GM19397 (cell line): ENCODE data around the gene EPS8L2.
A peak's percentile ranks its signal among the peaks of the same experiment; 100 is the strongest.
"Not testable (repeated sequence)": the region's sequence is repeated elsewhere in the genome, so short reads cannot be mapped to it uniquely, and the experiment has no call there.

Experiments used
- ATAC-seq: cut with Tn5 transposase; IDR thresholded peaks from one replicate; pipeline ENCODE4 v1.9.1; 2021; ENCODE audit warnings: mild to moderate bottlenecking, moderate library complexity; ENCODE audit not compliant: unreplicated experiment

The EPS8L2 gene

DNA sequence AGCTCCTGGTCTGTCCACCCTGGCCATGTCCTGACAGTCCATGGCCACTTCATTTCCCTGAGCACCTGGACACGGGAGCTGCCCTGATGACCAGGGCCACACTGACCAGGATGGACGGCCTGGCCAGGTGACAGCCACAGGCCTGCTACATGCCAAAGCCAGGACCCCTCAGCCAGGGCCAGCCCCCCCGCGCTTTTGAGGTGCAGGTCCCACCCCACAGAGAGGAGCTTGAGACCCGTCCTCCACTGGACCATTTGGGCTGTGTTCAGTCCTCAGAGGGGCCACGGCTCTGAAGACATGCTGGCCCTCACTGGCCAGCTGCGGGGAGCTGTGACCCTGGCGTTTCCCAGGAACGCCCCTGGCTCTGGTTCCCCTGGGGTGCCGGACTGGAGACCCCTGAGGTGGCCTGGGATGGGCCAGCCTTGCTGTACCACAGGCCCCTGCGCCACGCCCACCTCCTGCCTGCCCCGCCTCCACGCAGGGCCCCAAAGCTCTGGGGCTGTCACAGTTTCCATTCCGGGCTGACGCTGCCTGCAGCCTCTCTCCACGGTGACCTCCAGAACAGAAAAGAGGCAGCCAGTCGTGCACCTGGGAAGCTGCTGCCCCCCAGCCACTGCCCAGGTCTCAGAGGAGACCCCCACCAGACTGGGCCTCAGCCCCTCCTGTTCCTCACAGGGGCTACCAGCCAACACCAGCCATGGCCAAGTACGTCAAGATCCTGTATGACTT, 18.2 kb downstream of the EPS8L2 start:
- no peak for ATAC-seq

DNA sequence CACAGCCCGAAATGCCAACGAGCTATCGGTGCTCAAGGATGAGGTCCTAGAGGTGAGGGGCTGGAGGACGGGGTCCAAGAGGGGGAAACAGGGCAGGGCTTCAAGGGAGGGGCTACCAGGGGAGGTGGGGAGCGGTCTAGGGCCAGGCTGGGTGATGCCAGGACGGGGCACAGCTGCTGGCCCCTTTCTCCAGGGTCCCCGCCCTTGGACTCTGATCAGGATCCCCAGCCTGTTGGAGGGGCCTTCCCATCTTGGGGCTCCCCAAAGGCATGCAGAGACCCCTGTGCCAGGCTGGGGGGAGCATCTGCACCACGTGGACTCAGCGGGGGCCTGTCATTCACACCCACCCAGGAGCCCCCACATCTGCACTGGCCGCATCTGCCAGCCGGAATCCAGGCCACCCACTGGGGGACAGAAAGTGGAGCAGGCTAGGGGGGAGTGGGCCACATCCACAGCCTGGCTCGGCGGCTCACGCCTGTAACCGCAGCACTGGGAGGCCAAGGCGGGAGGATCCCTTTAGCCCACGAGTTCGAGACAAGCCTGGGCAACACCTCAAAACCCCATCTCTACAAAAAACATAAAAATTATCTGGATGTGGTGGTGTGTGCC, 18.9 kb downstream of the EPS8L2 start:
- no peak for ATAC-seq

- no peak for ATAC-seq
Measured at GRCh38 chr11:725624-726202, 19.7 kb downstream of the EPS8L2 start.

GRCh38 chr11:726278-727220, 20.5 kb downstream of the EPS8L2 start:
- no peak for ATAC-seq

DNA sequence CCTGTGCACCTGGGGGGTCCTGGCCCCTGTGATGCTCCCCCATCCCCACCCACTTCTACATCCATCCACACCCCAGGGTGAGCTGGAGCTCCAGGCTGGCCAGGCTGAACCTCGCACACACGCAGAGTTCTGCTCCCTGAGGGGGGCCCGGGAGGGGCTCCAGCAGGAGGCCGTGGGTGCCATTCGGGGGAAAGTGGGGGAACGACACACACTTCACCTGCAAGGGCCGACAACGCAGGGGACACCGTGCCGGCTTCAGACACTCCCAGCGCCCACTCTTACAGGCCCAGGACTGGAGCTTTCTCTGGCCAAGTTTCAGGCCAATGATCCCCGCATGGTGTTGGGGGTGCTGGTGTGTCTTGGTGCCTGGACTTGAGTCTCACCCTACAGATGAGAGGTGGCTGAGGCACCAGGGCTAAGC, 21.3 kb downstream of the EPS8L2 start:
- ATAC-seq = no peak

DNA sequence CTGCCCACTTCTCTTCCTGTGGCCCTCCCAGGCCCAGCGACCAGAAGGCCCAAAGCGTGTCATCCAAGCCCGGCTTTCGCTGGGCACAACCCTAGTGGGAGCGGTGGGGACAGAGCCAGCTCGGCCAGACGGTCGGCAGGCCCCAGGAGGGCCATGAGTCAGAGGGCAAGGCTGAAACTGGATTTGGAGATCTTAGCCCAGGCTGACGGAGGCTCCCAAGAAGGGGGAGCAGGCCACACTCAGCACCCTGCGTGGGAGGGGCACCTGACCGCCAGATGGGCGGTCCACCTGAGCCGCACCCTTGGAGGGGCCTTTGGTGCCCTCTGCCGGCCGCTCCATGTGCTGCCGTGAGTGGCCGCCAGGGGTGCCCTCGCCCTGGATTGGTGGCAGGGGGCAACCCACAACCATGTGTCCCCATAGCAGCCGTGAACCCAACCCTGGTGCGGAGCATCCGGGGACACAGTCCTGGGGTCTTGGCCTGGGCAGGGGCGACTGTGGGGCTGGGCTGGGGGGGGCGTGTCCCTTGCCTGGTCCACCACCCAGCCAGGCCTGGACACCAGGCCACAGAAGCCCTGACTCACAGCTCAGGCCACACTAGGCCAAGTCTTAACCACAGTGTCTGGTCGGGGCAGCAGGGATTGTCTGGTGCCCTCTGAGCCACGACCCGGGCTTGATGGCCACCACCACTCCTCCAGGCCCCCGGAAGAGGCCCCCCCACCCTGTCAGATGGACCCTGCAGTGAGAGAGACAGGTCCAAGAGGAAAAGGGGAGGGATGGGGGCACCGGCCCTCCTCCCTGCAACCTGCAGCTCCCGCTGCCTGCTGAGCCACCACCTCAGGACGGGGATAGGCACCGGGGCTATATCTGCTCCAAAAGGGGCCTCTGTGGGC, 22.1 kb downstream of the EPS8L2 start:
- ATAC-seq = peak; percentile 50

- no peak for ATAC-seq
Measured at GRCh38 chr11:728901-729491, 23.0 kb downstream of the EPS8L2 start.

GRCh38 chr11:729492-730074, 23.6 kb downstream of the EPS8L2 start:
- no peak for ATAC-seq

DNA sequence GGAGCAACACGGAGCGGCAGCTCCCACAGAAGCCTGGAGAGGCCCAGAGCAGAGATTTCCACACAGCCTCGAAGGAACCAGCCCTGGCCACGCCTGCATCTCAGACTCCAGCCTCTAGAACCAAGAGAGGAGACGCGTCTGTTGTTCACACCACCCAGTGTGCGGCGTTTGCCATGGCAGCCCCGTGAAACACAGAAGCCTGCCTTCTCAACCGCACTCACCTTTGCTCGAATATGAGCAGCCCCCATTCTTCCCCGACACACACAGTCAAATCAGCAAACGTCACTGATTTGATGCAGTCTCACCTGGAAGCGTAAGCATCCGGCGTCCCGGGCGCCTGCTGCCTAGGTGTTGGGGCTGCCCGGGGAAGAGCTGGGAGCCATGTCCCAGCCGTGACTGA, 27.0 kb downstream of the EPS8L2 start:
- ATAC-seq = no peak

DNA sequence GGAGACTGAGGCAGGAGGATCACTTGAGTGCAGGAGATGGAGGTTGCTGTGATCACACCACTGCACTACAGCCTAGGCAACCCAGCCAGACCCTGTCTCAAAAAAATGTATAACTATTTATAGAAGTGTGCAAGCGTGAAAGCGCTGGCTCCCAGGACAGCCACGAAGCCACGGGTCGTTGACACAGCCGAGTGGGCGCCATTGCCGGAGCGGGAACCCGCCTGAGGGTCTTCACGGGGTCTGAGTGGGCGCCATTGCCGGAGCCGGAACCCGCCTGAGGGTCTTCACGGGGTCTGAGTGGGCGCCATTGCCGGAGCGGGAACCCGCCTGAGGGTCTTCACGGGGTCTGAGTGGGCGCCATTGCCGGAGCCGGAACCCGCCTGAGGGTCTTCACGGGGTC, 28.5 kb downstream of the EPS8L2 start:
- not testable (repeated sequence) for ATAC-seq

DNA sequence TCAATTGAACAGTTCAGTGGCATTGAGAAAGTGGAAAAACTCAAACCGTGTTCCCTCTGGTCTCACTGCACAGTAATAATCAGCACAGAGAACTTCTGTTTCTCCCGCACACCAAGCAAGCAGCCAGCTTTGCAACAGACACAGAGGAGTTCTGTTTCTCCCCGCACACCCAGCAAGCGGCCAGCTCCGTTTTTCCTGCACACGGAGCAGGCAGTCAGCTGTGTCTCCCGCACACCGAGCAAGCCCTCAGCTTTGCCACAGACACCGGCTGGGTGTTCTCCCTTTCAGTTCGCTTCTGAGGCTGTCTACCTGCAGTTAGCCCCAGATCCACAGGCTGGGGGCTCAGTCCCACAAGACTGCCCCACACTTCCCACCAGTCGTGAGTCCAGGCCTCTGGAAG, 31.3 kb downstream of the EPS8L2 start:
- ATAC-seq = no peak

GRCh38 chr11:737899-738298, 31.9 kb downstream of the EPS8L2 start:
- ATAC-seq = not testable (repeated sequence)

- no peak for ATAC-seq
Measured at GRCh38 chr11:742156-742546, 36.1 kb downstream of the EPS8L2 start.

GRCh38 chr11:742571-743201, 36.7 kb downstream of the EPS8L2 start:
- no peak for ATAC-seq

GRCh38 chr11:745428-745827, 39.4 kb downstream of the EPS8L2 start:
- no peak for ATAC-seq

DNA sequence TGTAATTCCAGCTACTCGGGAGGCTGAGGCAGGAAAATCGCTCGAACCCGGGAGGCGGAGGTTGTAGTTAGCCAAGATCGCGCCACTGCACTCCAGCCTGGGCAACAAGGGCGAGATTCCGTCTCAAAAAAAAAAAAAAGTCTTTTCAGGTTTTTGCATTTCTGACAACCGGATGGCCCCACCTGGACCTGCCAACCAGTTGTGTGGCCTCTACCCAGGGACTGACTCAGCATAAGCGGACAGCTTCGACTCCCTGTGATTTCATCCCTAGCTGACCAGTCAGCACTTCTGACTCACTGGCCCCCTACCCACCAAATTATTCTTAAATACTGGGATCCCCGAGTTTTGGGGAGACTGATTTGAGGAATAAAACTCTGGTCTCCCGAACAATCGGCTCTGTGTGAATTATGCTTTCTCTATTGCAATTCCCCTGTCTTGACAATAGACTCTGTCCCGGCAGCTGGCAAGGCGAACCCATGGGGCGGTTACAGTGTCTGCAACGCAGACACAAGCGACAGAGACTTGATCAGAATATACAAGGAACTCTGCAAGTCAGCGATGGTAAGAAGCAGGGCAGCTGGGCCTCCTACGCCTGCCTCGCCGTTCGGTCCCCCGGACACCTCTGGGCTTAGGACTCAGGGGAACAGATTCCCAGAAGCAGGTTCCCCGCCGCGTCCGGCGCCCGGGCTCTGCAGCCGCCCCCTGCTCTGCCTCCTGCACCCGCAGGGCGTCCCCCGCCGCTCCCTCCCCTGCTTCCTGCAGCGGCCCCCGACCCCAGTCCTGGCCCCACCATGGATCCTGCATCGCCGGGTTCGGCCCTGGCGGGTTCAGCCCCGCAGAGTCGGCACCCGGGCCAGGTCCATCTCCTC, 40.5 kb downstream of the EPS8L2 start:
- peak; percentile 38 for ATAC-seq

- peak; percentile 92 for ATAC-seq
Measured at GRCh38 chr11:747158-748006, 41.4 kb downstream of the EPS8L2 start, which contains the start of gene TALDO1. Gene TALDO1, plus strand, starts transcription at chr11:747464. Its CDS starts 18 bp downstream, at chr11:747482.
